Activated naive CD8-positive, alpha-beta T cell treated with anti-CD3 and anti-CD28 coated beads, Interleukin-2, amount 50 U/mL, for 16 hours (primary cell): Measurements from ENCODE around the gene KCNQ2.

Source experiments
- DNase-seq: peaks from one replicate; pipeline ENCODE4 v3.0.0-alpha.2; 2020; ENCODE audit warnings: low read depth, low spot score

The KCNQ2 gene

GRCh38 chr20:63471002-63471716 lies 1.3 kb downstream of the KCNQ2 start:
- DNase-seq: no peak

GRCh38 chr20:63470410-63470809 lies 2.0 kb downstream of the KCNQ2 start:
- DNase-seq: no peak

DNA sequence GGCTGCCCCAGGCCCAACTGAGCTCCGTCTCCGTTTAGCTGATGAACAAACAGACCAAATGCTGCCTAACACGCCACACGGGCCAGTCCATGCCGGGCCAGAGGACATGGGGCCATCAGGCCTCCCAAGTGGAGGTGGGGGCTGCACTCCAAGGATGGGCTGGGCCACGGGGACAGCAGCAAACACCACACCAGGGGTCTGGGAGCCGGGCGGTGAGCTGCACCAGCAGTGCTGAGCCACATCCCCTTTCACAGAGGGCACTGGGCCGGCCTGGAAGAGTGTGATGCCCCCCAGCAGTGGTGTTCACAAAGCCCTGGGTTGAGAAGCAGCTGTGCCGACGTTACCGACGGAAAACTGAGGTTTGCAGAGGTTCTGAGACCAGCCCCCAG lies 2.7 kb downstream of the KCNQ2 start:
- no peak for DNase-seq

GRCh38 chr20:63469019-63469712 lies 3.3 kb downstream of the KCNQ2 start:
- DNase-seq: no peak

DNA sequence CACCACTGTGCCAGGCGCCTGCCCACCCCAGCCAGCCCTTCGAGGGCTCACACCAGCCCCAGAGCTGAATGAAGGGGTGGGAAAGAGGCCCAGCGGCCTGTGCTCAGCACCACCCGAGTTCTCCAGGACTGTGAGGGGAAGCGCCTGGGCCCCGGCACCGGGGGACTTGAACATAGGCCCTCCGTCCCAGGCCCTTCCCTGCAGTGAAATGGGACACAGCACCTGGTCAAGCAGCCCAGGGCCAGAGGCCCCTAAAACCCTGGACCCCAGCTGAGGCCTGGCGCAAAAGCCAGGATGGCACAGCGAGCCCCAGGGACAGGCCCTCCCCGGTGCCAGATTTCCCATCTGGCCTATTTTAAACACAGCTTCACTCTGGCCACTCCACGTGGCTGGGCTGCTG lies 4.0 kb downstream of the KCNQ2 start:
- no peak for DNase-seq

DNA sequence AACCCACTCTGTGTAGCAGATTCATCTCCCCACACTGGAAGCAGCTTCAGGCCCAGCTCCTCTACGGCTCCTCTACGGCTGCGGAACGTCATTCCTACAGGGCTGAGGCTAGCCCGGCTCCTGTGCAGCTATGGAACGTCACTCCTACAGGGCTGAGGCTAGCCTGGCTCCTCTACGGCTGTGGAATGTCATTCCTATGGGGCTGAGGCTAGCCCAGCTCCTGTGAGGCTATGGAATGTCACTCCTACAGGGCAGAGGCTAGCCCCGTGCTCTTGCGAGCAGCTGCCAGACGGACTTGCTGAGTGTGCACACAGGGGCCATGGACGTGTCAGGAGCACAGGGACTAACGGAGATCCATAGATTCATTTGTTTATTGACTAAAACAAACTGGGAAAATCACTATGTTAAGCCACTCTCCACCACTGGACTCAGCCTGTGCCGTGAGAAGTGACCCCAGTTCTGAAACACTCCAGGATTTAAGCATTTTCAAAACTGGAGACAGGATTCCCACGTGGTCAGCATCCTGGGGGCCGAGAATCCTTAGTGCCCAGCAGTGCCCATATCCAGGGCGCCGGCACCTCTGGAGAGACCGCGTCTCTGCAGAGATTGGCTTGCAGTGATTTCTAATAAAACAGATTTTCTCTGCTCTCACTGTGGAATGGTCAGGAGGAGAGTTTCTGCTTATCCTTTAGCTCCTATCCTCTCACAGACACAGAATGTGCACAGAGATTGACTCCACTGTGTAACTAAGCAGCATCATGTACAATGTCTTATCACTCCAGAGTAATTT lies 5.0 kb downstream of the KCNQ2 start:
- DNase-seq: no peak

- DNase-seq: no peak
These were observed 5.6 kb downstream of the KCNQ2 start for GRCh38 chr20:63466861-63467260.

- DNase-seq: no peak
These were observed 6.1 kb downstream of the KCNQ2 start for GRCh38 chr20:63466250-63466825.

DNA sequence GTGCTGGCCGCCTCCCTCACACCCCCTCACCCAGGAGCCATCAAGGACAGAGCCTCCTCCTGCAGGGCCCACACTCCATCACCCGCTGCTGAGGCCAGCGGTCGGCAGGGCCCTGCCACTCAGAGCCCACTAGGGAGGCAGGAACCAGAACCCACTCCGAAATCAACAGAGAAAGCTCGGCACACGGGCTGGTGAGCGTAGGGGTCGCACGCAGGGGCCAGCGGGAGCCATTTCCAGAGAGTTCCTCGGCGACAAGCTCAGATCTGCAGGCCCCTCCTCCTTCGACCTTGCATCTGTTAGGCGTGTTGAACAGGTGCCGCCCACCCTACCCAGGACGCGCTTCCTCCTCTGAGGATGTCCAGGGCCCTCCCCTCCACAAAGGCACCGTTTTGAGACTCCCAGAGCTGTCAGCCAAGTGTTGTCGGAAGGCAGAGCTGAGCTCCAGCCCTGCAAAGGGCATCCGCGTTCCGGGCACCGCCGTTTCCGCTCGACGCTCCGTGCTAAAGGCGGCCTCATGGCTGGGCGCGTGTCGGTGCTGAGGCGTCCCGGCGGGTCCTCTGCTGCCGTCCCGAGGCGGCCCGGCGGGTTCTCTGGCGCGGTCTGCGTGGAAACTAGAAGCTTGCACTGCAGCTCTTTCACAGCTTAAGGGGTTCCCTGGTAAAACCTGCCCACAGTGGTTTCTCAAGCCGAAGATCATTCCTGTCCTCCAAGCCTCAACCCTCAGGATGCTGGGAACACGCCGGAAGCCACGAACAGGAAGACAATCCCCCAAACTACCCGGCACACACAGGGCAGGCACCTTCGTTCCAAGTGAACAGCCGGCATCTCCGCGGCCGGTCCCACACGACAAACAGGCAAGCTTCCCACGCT lies 6.8 kb downstream of the KCNQ2 start:
- DNase-seq: no peak

DNA sequence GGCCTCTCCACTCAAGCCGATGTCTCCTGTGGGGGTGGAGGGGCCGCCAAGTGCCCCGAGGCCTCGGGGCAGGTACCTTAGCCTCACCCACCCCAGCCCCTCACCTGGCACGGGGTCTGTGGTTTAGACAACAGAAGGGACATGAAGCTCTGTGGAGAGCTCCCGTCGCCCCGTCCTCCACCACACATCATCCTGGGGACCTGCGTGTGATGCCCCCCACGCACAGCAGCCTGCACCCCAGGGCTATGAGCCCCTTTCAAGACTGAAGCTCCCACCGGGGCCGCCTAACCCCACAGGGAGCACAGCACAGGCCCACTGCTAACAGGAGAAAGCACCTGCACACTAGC lies 8.2 kb downstream of the KCNQ2 start:
- DNase-seq: no peak

GRCh38 chr20:63463400-63464288 lies 8.8 kb downstream of the KCNQ2 start:
- DNase-seq: no peak

DNA sequence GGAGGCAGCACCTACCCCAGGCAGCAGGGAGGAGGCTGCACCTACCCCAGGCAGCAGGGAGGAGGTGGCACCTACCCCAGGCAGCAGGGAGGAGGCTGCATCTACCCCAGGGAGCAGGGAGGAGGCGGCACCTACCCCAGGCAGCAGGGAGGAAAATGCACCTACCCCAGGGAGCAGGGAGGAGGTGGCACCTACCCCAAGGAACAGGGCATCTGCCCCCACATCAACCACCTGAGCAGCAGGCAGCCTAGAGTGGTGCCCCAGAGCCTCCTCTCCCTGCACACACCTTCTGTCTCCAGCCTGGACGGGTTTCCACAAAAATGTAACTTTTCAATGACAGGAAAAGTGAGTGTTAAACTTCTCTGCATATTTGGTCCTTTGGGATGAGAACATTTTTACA lies 10.2 kb downstream of the KCNQ2 start:
- no peak for DNase-seq

DNA sequence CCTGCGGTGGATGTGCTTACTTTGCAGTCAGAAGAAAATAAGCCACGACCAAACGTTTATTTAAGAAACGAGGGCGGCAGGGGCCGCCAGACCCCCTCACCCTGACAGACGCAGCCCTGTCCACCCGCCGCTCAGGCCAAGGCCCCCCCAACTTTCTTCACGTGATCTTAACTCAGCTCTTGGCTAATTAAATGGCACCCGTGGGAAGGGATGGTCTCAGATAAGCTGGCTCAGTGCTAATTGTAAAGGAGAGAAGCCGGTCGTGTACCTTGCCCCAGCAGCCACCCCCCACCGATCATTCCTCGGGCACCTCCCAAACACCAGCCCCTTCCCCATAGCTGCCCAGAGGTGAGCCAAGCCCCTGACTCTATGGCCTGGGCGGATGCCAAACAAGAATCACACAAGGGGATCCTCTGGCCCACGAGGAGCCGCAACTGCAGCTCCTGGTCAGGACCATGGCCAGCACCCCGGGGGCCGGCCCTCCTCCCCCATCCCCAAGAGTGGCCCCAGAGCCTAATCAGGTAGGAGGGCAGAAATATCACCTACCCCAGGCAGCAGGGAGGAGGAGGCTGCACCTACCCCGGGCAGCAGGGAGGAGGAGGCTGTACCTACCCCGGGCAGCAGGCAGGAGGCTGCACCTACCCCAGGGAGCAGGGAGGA lies 11.2 kb downstream of the KCNQ2 start:
- DNase-seq: no peak

DNA sequence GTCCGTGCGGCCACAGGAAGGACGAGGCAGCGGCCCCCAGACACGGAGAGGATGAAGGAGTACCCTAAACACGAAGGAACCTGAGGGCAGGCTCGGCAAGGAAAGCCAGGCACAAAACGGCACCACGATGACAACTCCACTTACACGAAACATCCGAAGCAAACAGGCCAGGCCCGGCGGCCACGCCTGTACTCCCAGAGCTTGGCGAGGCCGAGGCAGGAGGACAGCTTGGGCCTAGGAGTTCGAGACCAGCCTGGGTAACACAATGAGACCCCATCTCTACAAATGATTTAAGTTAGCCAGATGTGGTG lies 13.4 kb downstream of the KCNQ2 start:
- no peak for DNase-seq

DNA sequence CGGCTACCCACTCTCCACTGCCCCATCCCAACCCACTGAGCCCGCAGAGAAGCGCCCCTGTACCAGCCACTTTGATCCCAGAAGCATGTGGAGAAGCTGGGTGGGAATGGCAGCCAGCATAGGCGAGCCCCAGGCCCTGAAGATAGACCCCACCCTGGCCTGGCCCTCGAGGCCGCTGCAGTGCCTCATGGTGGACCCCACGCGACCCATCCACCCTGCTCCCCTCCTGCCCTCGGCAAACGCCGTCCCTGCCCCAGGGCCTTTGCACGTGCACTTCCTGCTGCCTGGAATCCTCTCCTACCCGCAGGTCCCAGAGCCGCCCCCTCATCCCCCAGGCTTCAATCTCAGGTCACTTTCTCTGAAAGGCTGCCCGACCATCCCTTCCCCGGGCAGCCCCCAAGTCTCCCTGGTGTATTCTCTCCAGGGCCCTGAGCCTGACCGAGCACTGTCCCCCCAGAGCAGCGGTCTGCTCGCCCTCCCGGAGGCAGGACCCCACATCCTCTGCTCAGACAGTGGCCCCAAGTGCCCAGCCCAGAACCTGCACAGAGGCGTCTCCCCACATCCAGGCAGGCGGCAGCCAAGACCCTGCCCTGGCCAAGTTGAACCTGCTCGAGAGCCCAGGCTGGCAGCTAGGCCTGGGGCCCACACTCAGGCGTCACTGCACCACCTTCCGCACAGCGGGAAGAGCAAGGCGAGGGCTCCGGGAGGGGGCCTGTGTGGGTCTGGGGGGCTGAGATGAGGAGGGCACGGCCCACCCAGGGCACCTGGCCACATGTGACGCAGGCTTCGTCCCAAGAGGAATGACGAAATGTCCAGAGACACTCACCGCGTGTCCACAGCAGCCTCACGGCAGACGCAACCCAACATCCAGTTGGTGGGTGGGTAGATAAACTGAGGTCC lies 14.0 kb downstream of the KCNQ2 start:
- no peak for DNase-seq

GRCh38 chr20:63457737-63458136 lies 14.7 kb downstream of the KCNQ2 start:
- DNase-seq: no peak

GRCh38 chr20:63456429-63457284 lies 15.8 kb downstream of the KCNQ2 start:
- DNase-seq: no peak

DNA sequence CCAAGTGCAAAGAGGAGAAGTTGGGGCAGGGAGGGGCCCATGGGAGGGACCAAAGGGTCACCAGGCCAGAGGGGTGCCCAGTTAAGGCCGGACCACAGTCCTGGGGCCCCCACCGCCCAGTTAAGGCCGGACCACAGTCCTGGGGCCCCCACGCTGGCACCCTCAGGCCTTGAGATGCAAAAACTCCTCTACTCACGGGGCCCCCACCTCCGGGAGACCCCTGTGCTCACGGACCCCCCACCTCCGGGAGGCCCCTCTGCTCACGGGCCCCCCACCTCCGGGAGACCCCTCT lies 16.9 kb downstream of the KCNQ2 start:
- no peak for DNase-seq
